ENCODE measurements around the gene EXPH5. TPM values are rescaled to one million over a fixed set of nuclear protein-coding genes. Genes with fewer than 3 reads are reported as not detected.

The EXPH5 gene
- total and polyA plus RNA-seq, 2 donors (not counting 3 experiments of a cell fraction or from before 2014, with no cell fraction given) = 0.03 to 0.09 TPM

DNA sequence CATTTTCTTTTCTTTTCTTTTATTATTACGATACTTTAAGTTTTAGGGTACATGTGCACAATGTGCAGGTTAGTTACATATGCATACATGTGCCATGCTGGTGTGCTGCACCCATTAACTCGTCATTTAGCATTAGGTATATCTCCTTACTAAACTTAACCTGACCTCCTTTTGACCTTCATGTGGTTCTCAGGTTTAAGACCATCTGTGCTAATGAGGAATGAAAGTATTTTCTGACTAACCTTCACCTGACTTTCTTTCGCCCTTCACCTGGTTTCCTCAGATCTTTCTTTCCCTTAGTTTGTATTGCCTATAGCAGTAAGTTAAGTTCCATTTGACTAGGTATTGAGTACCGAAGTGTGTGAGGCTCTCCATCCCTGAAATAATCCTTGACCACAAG is 6.5 kb downstream of the EXPH5 start:
- DNase-seq (ENCODE audit: low read depth, low spot score) (no peak), FAIRE-seq (no peak)
- H4K20me1 ChIP-seq (replicated peaks; ENCODE audit: control insufficient read depth, extremely low read depth, insufficient read depth, low read length) = no peaks in the 10 kb centered on the region
- no peaks in the 10 kb centered on the region for H3K36me3 ChIP-seq (ENCODE audit: control insufficient read depth in 2 of 2, extremely low read depth in 1 of 2, insufficient read depth in 2 of 2, low read length in 2 of 2)
- no peaks in the 10 kb centered on the region for H3K9me3 ChIP-seq (replicated peaks; ENCODE audit: control insufficient read depth, insufficient read depth, low read length)
- peaks cover 3 to 10% of the 10 kb centered on the region in 2 experiments for H3K27me3 ChIP-seq (ENCODE audit: control insufficient read depth in 2 of 2, insufficient read depth in 2 of 2, low read length in 2 of 2)
- no peak overlapping the region for H3K4me2 ChIP-seq (ENCODE audit: insufficient read depth, low read length)
- intact Hi-C loops (cut with micrococcal nuclease) = no loop called here
- no peak overlapping the region for H2AFZ ChIP-seq (ENCODE audit: low read depth, low read length)
- no peaks in the 10 kb centered on the region for H3K9me1 ChIP-seq (replicated peaks; ENCODE audit: control insufficient read depth, extremely low read depth, insufficient read depth, low read length)
- ChIA-PET CTCF (no interaction called here), POLR2A (no interaction called here)
- H3K79me2 ChIP-seq (ENCODE audit: control insufficient read depth, insufficient read depth, low read length) = no peaks in the 10 kb centered on the region
- no peak overlapping the region for H3K27ac ChIP-seq (ENCODE audit: insufficient read depth, low read depth, low read length)
- BruUV-seq (replicated peaks) = no TSS peak
- H3K4me1 ChIP-seq (ENCODE audit: control insufficient read depth, extremely low read depth, insufficient read depth, low read length) = no peaks in the 10 kb centered on the region
- H3K4me3 ChIP-seq (replicated peaks in 1 of 3; ENCODE audit: insufficient read depth in 1 of 3, low read depth in 1 of 3, low read length in 3 of 3) = no peak overlapping the region
- dilution Hi-C loops (cut with MboI; ENCODE audit: extremely low pct_ligation_motif_present, low sequenced_read_pairs) = no loop called here
- H3K9ac ChIP-seq (replicated peaks; ENCODE audit: extremely low read depth, insufficient read depth, low read length) = no peak overlapping the region
- TF ChIP-seq, protein P1, sequence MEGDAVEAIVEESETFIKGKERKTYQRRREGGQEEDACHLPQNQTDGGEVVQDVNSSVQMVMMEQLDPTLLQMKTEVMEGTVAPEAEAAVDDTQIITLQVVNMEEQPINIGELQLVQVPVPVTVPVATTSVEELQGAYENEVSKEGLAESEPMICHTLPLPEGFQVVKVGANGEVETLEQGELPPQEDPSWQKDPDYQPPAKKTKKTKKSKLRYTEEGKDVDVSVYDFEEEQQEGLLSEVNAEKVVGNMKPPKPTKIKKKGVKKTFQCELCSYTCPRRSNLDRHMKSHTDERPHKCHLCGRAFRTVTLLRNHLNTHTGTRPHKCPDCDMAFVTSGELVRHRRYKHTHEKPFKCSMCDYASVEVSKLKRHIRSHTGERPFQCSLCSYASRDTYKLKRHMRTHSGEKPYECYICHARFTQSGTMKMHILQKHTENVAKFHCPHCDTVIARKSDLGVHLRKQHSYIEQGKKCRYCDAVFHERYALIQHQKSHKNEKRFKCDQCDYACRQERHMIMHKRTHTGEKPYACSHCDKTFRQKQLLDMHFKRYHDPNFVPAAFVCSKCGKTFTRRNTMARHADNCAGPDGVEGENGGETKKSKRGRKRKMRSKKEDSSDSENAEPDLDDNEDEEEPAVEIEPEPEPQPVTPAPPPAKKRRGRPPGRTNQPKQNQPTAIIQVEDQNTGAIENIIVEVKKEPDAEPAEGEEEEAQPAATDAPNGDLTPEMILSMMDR (IDR thresholded peaks at IDR 0.05; ENCODE audit: extremely low read depth in 1 of 2, insufficient read depth in 1 of 2, low read depth in 1 of 2, low read length in 2 of 2) = no peak
- no peak for TF ChIP-seq POLR2A (IDR thresholded peaks at IDR 0.05; ENCODE audit: low read depth, low read length)
- TF ChIP-seq GATA2 (IDR thresholded peaks at IDR 0.05; ENCODE audit: insufficient read depth, insufficient read length, low read depth, low read length) = no peak
- TF ChIP-seq MYC (IDR thresholded peaks at IDR 0.05; ENCODE audit: low read depth, low read length) = no peak
- no peak for TF ChIP-seq FOS (IDR thresholded peaks at IDR 0.05; ENCODE audit: borderline replicate concordance, insufficient read depth, low read length)
- TF ChIP-seq, protein P2, sequence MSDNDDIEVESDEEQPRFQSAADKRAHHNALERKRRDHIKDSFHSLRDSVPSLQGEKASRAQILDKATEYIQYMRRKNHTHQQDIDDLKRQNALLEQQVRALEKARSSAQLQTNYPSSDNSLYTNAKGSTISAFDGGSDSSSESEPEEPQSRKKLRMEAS (IDR thresholded peaks at IDR 0.05; ENCODE audit: insufficient read depth, insufficient read length) = no peak
- no peak for TF ChIP-seq EZH2 (IDR thresholded peaks at IDR 0.05; ENCODE audit: borderline replicate concordance, low read depth, low read length, severe bottlenecking)
- no peak for TF ChIP-seq JUN (IDR thresholded peaks at IDR 0.05; ENCODE audit: borderline replicate concordance, insufficient read depth, insufficient read length, low read depth)
- TF ChIP-seq POLR2AphosphoS5 (IDR thresholded peaks at IDR 0.05; ENCODE audit: insufficient read depth, low read depth, low read length) = no peak
